Mucosa of descending colon (tissue), 3 donors: ENCODE results near the gene DUSP12. TPM values are rescaled to one million over a fixed set of nuclear protein-coding genes. Genes with fewer than 3 reads are reported as not detected.
A peak's percentile ranks its signal among the peaks of the same experiment; 100 is the strongest.

ENCODE experiments used
- ATAC-seq: fragments of 200-7000 bp; cut with Tn5 transposase; one replicate; pipeline ENCODE4 v1.9.1; 2020; ENCODE audit warnings: mild to moderate bottlenecking, moderate library complexity
- DNase-seq, 3 donors: peaks; one replicate each; pipeline ENCODE4 v3.0.0-alpha.2; 2020
- H3K36me3 ChIP-seq: fragments of 200-600 bp; one replicate; pipeline ENCODE4 v1.8.0; 2021; ENCODE audit warnings: low read depth, mild to moderate bottlenecking
- H3K4me1 ChIP-seq: fragments of 200-600 bp; one replicate; pipeline ENCODE4 v1.8.0; 2021; ENCODE audit warnings: low read depth, mild to moderate bottlenecking
- H3K4me3 ChIP-seq: fragments of 200-600 bp; one replicate; pipeline ENCODE4 v1.8.0; 2021; ENCODE audit warnings: mild to moderate bottlenecking
- H3K9me3 ChIP-seq: fragments of 200-600 bp; one replicate; pipeline ENCODE4 v1.8.0; 2021; ENCODE audit warnings: mild to moderate bottlenecking
- CTCF ChIP-seq: fragments of 200-600 bp; IDR thresholded peaks from one replicate; pipeline ENCODE4 v1.8.0; 2022; ENCODE audit warnings: antibody characterized with exemption, mild to moderate bottlenecking
- intact Hi-C, 2 donors: fragments of 100-400 bp; cut with DNase I in 1 of 2; cut with micrococcal nuclease in 1 of 2; formaldehyde crosslinking; loops; one replicate each; pipeline versions ENCODE4 v1.11.0 to v1.11.1; 2022; cut with DNase I, micrococcal nuclease
- total RNA-seq, 3 donors: library from RNA; stranded (reverse); fragmentation: NEBNext Ultra II Directional in 2 of 3; extraction: Animal tissue kit (Norgen Biotek cat#: 25700) in 2 of 3; gene quantifications; one replicate each; pipeline versions ENCODE4 v1.2.1 to v1.2.4, GENCODE V29; 2021 to 2023
- donor health status: DM: no; HTN: no; CAD: no; lungs with moderate emphysema.
- donor health status: DM: no; HTN: no; CAD: no.
- donor health status: DM: no; HTN: yes; CAD: no.

The DUSP12 gene
- total RNA-seq, 3 donors from 2014 or later, result 14.3 to 19.5 (median 15.1) TPM

DNA sequence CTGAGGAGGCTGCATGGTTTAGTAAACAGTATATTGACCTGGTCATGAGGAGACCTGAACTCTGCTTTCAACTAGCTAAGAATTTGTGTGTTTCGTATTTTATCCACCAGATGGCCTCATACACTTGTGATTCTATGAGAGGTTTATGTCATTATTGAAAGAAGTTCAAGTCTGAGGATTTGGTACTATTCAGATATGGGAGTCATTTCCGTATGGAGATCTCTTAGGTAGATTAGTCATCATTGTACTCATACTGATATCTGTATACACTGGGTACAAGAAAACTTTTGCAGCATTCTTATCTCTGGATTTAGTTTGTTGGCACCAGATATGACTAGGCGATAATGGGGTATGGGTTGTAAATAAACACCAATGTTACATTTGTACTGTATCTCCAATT is 43.2 kb downstream of the DUSP12 start:
- intact Hi-C loops, result loop anchor here (5.0 kb wide), 2 partner anchors 230 to 245 kb away; partner anchors contain the start of gene OLFML2B (in 1 of the 2)
- Histone ChIP-seq H3K4me3 (no peak overlapping the region), H3K36me3 (no peaks in the 10 kb centered on the region), H3K4me1 (no peaks in the 10 kb centered on the region), H3K9me3 (no peaks in the 10 kb centered on the region)
- peak; percentile 71 for ATAC-seq
- DNase-seq, result peak in 1 of 3 donors; percentile 23
- peak; percentile 19 for TF ChIP-seq CTCF

- Histone ChIP-seq H3K36me3 (no peaks in the 10 kb centered on the region), H3K4me1 (no peaks in the 10 kb centered on the region), H3K9me3 (no peaks in the 10 kb centered on the region), H3K4me3 (no peak overlapping the region)
- no peak for ATAC-seq
- no peak for TF ChIP-seq CTCF
- DNase-seq, result no peak
- intact Hi-C loops, result no loop called here
Measured at GRCh38 chr1:161799792-161800191, 50.2 kb downstream of the DUSP12 start.

DNA sequence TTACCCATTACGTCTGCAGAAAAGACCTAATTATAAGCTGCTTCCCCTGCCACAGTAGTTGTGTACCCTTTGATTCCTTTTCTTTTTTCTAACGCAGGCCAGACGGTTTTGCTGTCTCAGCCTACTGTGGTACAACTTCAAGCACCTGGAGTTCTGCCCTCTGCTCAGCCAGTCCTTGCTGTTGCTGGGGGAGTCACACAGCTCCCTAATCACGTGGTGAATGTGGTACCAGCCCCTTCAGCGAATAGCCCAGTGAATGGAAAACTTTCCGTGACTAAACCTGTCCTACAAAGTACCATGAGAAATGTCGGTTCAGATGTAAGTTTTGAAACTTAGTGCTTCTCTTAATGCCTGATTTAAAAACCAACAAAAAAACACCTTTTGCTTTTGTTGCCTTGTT is 52.4 kb downstream of the DUSP12 start:
- Histone ChIP-seq H3K9me3 (no peaks in the 10 kb centered on the region), H3K4me1 (no peaks in the 10 kb centered on the region), H3K36me3 (no peaks in the 10 kb centered on the region), H3K4me3 (no peak overlapping the region)
- no peak for TF ChIP-seq CTCF
- intact Hi-C loops, result no loop called here
- ATAC-seq (no peak), DNase-seq (no peak)

GRCh38 chr1:161803181-161803580 is 53.6 kb downstream of the DUSP12 start:
- intact Hi-C loops, result no loop called here
- TF ChIP-seq CTCF, result no peak
- no peaks in the 10 kb centered on the region for H3K9me3 ChIP-seq
- DNase-seq (no peak), ATAC-seq (no peak)
- no peak overlapping the region for H3K4me3 ChIP-seq
- no peaks in the 10 kb centered on the region for H3K36me3 ChIP-seq
- no peaks in the 10 kb centered on the region for H3K4me1 ChIP-seq

DNA sequence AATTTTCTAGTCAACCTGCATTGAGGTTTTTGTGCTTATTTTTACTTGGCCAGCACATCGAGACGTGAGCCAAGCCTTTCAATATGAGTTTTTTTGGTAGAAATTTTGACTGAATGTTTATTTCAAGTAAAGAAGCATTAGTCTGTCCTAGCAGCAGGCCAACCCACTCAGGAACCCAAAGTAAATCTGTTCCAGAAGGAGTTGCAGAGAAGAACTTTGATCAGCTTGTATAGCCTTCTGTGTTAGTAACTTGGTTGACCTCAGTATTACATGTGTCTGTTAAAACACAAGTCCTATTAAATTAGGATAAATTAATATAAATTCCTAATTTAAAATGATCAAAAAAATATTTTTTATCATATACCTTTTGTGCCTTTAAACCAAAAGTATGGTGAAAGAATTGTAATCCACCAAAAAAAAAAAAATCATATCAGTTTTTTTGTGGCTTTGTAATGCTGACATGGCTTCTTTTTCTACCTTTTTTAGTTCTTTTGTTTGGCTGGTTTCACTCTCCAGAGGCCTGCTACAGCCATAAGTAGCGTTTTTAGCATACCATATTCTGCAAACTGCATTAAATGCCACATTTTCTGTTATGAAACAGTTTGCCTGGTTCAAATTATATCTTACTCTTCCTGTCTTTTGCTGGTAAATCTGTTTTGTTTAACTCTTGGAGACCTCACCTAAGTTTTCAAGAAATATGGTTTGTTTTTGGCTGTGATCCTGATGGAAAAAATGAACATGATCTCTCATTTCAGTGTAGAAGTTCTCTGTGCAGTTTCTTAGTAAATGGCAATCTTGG is 56.0 kb downstream of the DUSP12 start:
- Histone ChIP-seq H3K4me3 (no peak overlapping the region), H3K36me3 (no peaks in the 10 kb centered on the region), H3K4me1 (no peaks in the 10 kb centered on the region), H3K9me3 (no peaks in the 10 kb centered on the region)
- intact Hi-C loops, result no loop called here
- no peak for TF ChIP-seq CTCF
- no peak for DNase-seq
- ATAC-seq, result no peak

Other genes with a start within 250 kb of the DUSP12 start
- gene FCGR2A, start 244.3 kb upstream of the DUSP12 start, total RNA-seq, result 10 to 100 TPM in 2 of 3 donors, 1 to 10 TPM in 1; 7.7 to 25.0 (median 23.7) TPM
- 1 to 10 TPM in 2 of 3 donors, under 1 TPM in 1; 0.61 to 2.0 (median 1.8) TPM for gene HSPA6, start 225.2 kb upstream of the DUSP12 start, total RNA-seq
- gene FCGR3A, start 200.0 kb upstream of the DUSP12 start, total RNA-seq, result 10 to 100 TPM in 2 of 3 donors, 1 to 10 TPM in 1; 1.1 to 23.1 (median 19.8) TPM
- gene FCGR3B, start 118.6 kb upstream of the DUSP12 start, total RNA-seq, result 1 to 10 TPM in 2 of 3 donors, not detected in 1; 1.5 to 1.7 TPM
- 10 to 100 TPM in 2 of 3 donors, 1 to 10 TPM in 1; 5.1 to 18.7 (median 14.8) TPM for gene FCGR2B, start 86.6 kb upstream of the DUSP12 start, total RNA-seq
- under 1 TPM in 2 of 3 donors, not detected in 1; 0.41 to 0.49 TPM for gene FCRLA, start 42.6 kb upstream of the DUSP12 start, total RNA-seq
- under 1 TPM in 1 of 3 donors, not detected in 2; 0.28 TPM for gene FCRLB, start 28.2 kb upstream of the DUSP12 start, total RNA-seq
- gene ATF6, start 16.5 kb downstream of the DUSP12 start, total RNA-seq, result 10 to 100 TPM; 21.7 to 24.9 (median 24.5) TPM